Middle frontal gyrus (tissue), 1 donor: ENCODE results near the gene MEIS1.

Source experiments
- DNase-seq: peaks from one replicate; pipeline ENCODE4 v3.0.0-alpha.2; 2015; ENCODE audit warnings: low spot score; ENCODE audit errors: extremely low spot score

MEIS1 gene

DNA sequence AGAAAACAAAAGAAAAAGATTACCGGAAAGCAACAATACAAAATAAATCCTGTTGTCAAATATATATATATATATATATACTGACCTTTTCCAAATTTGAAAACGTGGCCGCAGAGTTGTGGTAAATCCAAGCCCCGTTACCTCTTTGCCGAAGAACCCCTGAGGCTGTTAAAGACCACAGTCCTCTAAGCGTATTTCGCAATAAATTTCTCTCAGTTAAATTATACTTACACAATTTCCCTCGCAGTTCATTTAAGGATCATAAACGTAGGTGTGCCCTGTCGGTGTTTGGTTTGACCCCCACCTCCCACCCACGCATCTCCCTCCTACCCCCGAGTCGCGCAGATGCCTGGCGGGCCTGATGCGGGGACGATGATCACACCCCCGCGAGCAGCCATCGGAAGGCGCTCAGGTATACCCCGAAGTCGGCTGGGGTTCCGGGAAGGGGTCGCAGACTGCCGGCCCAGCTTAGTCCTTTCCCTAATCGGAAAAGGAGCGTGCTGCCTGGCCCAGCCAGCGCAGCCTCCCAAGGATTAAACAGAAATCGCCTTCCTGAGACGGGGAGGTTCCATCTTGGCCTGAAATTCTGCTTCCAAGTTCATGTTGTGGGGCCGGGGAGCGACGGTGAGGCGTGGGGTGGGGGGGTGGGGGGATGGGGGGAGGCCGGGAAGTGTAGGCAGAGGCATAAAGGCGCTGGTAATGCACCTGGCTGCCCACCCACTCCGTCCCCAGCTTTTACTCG is 2.9 kb upstream of the MEIS1 start:
- DNase-seq = no peak

DNA sequence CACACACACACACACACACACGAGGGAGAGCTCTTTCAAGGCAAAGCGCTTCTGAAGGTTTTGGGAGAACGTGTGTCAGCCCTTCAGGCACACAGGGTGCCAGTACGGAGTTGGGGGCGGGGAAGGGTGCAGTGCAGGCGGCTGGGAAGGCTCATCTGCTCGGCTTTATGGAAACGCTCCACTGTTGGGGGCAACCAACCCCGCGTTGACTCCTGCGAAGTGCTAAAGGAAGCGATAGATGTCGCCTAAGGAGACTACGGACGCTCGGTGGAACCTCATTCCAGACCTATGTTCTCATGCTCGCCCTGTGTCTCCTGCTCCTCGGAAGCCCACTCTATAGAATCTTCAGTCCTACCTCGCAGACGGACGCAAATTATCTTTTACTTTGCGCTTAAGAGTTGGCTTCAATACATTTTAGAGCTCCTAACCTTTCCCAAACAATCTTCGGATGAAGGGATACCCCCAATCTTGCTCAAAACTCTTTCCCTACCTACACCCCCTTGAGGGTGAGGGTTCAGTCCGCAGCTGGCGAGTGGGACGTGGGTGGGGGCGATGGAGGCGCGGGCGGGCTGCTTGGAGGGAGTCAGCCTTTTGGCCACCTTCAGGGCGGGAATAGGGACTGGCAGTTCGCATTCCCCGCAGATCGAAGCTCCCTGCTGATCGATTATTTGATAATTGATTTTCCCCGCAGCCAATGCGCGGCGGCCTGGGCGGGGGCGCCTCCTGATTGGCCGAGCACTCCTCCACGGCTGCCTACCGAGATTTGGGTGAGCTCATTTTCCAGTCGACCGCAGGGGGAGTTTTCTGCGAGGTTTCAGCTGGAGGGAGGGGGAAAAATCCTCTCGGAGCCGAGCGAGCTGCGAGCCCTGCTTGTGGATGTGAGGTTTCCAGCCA is 1.9 kb upstream of the MEIS1 start:
- peak; percentile 91 for DNase-seq

DNA sequence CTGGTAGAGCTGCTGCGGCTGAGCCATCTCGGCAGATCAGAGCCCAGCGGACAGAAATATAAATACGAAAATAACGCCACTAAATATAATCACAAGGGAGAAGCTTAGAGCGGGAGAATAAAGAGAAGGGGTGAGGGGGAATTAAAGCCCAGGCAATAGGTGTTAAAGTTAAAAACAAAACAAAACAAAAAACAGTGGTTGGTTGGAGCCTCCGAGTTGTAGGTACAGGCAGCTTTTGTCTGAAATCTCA is 1.3 kb upstream of the MEIS1 start:
- no peak for DNase-seq

DNA sequence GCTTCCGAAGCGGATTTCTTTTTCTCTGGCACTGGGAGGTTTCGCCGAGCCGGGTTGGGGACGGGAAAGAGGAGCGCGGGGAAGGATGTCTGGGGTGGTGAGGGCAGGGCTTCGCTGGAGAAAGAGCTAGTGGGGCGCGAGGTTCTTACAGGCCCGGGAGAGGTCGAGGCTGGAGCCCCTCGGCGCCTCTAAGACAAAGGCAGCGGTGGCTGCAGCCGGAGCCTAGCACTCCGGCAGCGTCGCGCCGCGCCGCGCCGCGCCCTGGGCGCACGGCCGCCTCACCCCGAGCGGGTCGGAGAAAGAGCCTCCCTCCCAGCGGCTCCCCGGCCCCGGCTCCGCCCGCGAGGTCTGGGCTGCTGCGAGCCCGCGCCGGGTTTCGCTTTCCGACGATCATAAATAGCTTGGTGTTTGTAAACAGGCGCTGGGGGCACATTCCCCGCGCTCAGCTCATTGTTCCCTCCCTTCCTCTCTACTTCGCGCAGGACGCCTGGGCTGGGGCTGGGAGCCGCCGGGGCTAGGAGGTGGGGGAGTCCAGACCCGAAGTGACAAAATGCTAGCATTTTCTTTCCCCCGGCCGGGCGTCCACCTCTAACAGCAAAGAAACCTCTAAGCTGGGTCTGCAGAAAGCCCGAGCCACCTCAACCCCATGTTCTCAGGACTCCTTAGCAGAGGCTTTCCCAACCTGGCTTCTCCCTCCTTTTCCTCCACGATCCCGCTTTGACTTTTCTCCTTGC is 813 bp upstream of the MEIS1 start:
- DNase-seq = peak; percentile 9

DNA sequence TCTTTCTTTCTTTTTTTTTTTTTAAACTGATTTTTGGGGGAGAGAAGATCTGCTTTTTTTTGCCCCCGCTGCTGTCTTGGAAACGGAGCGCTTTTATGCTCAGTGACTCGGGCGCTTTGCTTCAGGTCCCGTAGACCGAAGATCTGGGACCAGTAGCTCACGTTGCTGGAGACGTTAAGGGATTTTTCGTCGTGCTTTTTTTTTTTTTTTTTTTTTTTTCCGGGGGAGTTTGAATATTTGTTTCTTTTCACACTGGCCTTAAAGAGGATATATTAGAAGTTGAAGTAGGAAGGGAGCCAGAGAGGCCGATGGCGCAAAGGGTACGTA is 587 bp downstream of the MEIS1 start:
- no peak for DNase-seq

DNA sequence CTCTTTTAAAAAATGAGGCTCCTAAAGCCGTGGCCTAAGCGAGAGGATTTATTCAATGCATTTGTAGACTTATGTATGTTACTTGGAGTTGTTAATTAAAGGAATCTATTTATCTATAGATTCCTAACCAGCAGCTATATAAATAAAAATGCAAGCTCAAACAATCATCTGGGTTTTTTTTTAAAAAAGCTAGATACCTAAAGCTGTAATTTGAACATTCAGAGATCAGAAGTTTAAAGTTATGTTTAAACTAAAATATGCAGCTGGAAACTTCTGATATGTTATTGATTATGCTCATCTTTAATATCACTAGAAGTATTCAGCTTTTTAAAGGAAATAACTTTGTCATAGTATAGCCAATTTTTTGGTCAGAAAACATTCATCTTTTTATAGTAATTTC is 1.0 kb downstream of the MEIS1 start:
- no peak for DNase-seq

DNA sequence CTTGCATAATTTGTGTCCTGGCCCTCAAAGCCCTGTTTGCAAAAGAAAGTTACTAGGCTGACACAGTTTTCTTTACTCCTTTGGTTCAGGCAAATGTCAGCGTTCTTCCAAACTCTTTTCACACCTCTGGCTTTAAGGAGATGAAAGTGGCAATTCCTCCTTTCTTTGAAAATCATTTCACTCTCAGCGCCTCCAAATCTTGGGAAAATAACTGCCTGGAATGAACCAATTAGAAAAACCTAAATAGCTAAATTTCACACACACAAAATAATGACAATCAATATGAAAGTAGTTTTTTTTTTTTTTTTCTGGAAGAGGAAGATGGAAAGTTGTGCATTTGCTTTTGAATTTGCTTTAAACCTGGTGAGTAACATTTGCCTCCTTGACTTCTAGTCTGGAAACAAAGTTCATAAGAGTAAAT is 1.7 kb downstream of the MEIS1 start:
- DNase-seq = no peak

DNA sequence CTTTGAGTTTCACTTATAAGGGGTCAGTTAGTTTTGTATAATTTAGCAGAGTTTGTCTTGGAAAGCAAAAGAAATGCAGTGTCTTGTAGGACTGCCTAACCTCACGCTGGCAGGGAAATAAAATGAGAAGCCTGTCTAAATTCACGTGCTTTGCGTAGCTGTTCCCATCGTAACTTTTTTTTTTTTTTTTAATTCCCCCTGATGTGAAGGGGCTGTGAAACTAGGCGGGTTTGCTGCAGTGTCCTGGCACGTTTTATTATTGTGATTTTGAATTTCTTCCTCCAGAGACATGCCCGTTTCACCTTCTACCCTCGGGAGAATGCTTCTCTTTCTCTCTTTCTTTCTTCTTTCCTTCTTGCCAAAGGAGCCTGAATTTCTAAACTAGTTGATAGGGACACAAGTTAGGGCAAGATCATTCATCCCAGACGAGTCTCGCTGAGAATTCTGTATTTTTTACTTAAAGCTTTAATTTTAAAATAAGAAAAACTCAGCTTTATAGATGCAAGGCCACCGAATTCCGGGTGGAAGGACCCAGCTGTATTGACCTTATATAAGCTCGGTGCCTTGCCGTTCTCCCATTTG is 2.3 kb downstream of the MEIS1 start:
- DNase-seq = no peak

DNA sequence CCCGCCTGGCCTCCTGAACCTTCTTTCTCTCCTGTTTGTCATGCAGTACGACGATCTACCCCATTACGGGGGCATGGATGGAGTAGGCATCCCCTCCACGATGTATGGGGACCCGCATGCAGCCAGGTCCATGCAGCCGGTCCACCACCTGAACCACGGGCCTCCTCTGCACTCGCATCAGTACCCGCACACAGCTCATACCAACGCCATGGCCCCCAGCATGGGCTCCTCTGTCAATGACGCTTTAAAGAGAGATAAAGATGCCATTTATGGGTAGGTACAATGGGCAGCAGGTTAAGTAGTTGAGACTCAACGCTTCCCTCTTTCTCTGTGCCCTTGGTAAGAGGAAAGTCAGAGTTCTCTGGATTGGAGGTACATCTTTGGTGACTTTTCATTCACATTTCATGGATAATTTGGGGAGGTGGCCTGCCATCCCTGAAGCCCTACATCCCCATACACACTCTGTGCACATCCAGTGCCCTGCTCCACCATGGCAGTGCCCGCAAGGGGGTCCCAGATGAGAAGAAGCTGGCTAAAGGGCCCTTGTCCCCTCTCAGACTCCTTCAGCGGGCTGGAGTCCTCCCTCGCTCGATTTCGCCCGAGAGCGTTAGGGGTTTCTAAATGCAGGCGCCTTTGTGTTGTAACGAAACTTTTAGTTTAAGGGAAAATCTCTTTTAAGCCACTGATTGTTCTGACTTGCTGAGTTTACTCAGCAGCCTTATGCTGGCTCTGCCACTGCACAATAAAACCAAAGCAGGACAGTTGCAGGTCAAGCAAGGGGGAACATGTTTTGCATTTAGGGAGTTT is 3.0 kb downstream of the MEIS1 start:
- no peak for DNase-seq

DNA sequence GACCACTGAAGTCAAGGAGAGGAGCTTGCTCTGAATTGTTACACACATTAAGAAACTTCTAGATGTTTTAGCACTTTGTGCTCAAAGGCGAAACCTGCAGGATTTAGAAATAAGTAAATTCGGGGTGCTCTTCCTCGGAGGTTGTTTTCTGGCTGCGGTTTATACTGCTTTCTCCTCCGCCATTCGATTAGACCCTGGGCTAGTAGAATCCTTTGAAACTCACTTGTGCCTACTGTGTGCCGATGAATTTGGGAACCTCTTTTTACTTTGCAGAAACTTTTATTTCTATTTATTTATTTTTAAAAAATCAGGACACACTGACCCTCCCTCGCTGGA is 3.5 kb downstream of the MEIS1 start:
- no peak for DNase-seq

DNA sequence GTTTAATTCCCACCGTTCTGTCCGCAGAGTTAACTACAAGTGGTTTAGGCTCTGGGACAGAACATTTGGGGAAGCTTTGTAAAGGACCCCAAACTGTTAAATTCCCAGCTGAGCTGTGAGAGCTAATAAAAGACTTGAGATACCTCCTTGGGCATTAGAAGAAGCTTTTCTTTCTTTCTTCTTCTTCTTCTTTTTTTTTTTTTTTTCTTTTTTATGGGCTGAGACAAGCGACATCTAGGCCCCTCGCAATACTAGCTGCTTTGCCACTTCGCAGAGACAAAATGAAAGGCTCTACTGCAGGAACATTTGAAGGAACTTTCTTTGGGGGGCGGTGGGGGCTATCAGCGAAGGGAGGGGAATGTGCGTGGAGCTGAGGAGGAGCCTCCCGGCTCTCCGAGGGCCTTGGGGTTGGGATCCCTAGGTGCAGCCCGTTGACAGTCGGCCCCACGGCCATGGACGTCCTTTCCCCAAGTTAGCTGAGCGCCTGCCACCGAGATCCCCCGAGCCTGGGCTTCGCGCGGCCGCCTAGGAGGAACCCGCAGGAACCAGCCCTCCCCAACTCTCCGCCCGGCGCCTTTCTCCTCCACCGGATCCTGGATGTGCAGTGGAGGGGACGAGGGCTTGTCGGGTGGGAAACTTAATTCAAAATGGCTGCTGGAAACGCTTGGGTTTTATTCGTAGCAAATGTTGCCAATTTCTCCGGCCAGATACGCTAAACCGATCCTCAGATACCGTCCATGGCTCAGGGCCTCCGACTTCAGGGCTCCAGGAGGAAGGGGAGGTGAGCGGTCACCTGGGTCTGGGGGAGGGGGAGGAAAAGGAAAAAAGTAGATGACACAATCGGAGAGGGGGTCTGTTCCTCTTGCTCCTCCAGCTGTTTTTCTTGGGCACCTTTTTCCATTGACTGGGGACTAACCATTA is 4.2 kb downstream of the MEIS1 start:
- no peak for DNase-seq

DNA sequence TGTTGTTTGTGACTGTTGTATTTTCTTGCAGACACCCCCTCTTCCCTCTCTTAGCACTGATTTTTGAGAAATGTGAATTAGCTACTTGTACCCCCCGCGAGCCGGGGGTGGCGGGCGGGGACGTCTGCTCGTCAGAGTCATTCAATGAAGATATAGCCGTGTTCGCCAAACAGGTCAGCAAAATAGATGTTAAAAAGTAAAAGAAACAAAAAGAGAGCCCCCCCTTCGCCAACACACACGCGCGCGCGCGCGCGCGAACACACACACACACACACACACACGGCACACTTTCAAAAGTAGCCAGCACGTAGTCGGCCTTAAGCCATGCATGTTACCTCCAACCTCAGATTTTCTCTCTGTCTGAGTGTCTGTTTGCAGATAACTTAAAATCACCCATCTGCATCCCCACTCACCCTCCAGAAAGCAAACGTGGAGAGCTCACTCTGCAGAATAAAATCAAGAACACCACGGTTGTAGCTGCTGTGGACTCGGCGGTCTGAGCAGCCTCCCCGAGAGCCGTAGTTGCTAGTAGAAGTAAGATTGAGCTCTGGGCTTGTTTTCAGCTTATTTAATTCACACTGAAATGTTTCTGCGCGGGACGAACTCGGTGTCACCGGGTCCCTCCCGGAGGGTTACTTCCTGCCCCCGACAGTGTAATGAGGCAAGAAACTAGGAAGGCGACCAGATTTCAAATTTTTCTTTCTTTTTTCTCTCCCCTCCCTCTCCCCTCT is 5.1 kb downstream of the MEIS1 start:
- no peak for DNase-seq

DNA sequence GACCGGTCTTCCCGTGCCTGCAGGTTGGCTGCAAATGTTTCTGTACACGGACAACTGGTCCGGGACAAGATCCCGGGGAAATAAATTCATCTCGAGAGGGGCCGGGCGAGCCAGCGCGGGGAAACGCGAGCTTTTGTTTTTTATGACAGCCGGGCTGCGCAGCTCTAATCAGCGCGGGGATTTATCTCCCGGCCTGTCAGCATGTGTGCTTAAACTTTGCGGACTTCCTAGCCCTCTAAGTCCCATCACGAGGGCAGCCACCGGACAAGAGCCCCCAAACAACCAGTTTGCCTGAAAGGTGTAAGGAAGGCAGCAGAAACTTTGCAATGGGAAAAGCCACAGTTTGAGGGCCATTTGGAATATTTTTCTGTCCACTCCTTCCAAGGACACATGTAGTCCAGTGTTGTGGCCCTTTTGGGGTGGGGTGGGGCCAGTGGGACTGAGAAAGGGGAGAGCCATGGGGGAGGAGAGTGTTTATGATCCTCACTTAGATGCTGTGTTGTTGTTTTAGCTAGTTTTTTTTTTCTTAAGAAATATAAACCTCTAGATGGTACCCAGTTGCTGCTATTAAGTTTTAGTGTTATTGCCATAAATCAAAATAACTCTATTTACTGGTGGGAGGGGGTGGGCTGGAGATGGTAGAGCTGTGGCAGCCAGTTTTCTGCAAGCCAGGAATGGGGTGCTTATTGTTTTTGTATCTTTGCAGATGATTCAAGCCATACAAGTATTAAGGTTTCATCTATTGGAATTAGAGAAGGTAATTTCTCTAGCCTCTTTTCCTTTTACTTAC is 6.0 kb downstream of the MEIS1 start:
- no peak for DNase-seq

DNA sequence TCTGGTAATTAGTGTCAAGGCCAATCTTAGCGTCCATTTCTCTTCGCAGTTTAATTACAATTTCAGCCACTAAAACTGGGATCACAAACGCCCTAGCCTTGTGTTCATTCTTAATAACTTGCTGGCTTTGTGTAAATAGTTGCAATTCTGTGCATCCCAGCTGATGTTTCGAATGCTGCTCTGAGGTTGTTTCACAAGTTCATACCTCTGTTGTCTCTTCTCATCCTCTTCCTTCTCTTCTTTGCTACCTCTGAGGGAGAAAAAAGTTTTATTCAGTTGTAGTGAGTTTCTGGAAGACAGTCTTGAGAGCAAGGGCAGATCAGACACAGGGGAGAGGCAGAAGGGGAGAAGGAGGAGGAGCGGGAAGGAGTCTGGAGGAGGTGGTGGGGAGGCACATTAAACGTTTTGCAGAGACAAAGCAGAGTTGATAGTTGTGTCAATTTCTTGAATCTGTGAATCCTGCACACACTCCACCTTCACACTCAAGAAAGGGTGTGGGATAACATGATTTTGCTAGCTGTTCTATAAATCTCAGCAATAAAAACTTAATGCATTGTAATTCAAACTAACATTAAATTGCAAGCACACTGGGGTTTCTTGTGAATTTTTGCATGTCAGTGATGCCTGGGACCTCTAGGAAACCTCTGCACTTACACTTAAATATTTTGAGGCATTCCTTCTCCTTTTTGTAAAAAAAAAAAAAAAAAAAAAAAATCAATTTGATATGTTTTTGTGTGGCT is 6.8 kb downstream of the MEIS1 start:
- DNase-seq = no peak

DNA sequence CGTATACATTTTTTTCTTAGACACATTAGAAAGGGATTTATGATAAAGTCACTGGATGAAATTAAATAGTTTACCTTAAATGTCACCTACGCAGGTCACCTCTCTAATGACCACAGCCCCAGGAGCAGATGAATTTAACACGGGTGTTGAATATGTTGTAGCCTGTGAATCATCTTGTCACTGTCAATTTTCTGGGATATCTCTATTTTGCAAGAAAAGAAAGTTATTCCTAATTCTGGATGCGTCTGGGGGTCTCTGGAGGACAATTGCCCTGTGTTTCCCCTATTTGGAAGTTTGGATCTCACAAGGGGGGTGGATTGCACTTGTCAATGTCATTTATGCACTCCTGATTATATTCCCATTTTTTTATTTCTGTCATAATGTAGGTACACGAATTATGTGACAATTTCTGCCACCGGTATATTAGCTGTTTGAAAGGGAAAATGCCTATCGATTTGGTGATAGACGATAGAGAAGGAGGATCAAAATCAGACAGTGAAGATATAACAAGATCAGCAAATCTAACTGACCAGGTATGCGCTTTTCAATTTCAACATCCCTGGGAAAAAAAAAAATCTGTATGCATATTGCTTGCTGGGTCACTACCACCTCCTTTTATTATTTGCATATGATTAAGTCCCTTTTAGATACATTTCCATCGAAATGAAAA is 7.7 kb downstream of the MEIS1 start:
- DNase-seq = no peak

DNA sequence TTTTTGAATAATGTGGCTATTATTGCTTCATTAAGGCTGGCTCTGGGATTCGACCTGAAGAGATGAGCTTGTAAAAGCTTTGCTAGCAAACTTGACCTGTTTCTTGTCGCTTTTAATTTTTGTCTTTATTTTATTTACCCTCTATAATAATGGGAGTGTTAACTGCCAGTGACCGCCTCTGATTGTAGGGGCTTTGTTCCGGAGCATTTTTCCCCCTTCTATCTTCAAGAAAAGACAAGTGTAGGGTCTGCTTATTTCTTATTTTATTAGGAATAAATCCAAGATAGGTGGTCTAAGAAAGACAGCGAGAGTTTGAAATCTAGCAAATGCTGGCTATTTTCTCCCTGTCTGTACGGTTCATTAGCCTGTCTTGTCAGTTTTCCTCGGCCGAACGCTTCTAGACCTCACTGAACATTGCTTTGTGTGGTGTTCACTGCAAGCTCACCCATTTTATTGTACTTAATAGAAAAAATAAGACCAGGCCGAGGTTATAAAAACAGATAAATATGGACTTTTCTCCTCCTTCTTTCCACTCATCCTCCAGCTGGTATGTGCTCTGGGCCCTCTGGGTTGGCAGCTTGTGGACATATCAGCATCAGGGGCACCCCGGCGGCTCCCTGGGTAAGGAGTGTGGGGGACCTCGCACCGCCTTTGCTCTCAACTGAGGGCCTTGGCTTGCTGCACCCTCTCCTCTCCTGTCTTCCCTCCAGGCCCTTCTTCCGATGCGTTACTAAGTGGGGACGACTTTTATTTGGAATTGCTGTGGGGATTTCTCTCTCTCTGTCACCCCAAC is 8.5 kb downstream of the MEIS1 start:
- DNase-seq = no peak
